HCT116 (cell line): Measurements from ENCODE around the gene TMEM51.

Experiments
- EGR1 ChIP-seq: IDR thresholded peaks from 2 replicates; pipeline ENCODE4 v1.6.1; 2012; ENCODE audit warnings: low read depth
- EZH2 ChIP-seq: fragments of 200-600 bp; sonication (generic); IDR thresholded peaks from 2 replicates; pipeline ENCODE4 v1.6.1; 2017; ENCODE audit warnings: antibody characterized with exemption, mixed run types
- EZH2phosphoT487 ChIP-seq: fragments of 200-600 bp; IDR thresholded peaks from 2 replicates; pipeline ENCODE4 v1.6.1; 2018; ENCODE audit warnings: antibody characterized with exemption, borderline replicate concordance
- FOSL1 ChIP-seq: IDR thresholded peaks from 2 replicates; pipeline ENCODE4 v1.6.1; 2012; ENCODE audit warnings: low read depth
- POLR2A ChIP-seq: IDR thresholded peaks from 2 replicates; pipeline ENCODE4 v1.7.0; 2011; ENCODE audit warnings: borderline replicate concordance; ENCODE audit not compliant: insufficient read depth, insufficient read length; ENCODE audit errors: extremely low read depth
- POLR2AphosphoS5 ChIP-seq: IDR thresholded peaks from 2 replicates; pipeline ENCODE4 v1.6.1; 2011; ENCODE audit warnings: mild to moderate bottlenecking, low read depth, low read length, moderate library complexity
- SRF ChIP-seq: IDR thresholded peaks from 2 replicates; pipeline ENCODE4 v1.6.1; 2012; ENCODE audit warnings: low read depth
- TF ChIP-seq, protein P1 (sequence below), 3 experiments: fragments of 200-600 bp in 1 of 3; sonication (generic) in 1 of 3; IDR thresholded peaks in 2 of 3; conservative IDR thresholded peaks in 1 of 3; 2 replicates each; pipeline ENCODE4 v1.5.1; 2012 to 2017; ENCODE audit warnings: low read depth in 2 of 3, low read length in 2 of 3, antibody characterized with exemption in 1 of 3, borderline replicate concordance in 1 of 3, control low read depth in 1 of 3, mild to moderate bottlenecking in 1 of 3, mixed read lengths in 1 of 3, mixed run types in 1 of 3, moderate library complexity in 1 of 3; ENCODE audit not compliant: insufficient read depth in 1 of 3
- TF ChIP-seq, protein P2 (sequence below): IDR thresholded peaks from 2 replicates; pipeline ENCODE4 v1.6.1; 2012
- TF ChIP-seq, protein P3 (sequence below): IDR thresholded peaks from 2 replicates; pipeline ENCODE4 v1.6.1; 2012

DNA sequence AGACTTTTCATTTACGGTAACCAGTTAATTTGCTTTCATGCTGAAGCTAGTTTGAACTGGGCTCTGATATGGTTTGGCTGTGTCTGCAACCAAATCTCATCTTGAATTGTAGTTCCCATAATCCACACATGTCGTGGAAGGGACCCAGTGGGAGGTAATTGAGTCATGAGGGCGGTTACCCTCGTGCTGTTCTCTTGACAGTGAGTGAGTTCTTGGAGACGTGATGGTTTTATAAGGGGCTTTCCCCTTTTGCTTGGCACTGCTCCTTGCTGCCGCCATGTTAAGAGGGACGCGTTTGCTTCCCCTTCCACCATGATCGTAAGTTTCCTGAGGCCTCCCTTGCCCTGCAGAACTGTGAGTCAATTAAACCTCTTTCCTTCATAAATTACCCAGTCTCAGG is 83.2 kb downstream of the TMEM51 start:
- TF ChIP-seq POLR2A, result no peak
- TF ChIP-seq EZH2, result no peak
- TF ChIP-seq, protein P1, sequence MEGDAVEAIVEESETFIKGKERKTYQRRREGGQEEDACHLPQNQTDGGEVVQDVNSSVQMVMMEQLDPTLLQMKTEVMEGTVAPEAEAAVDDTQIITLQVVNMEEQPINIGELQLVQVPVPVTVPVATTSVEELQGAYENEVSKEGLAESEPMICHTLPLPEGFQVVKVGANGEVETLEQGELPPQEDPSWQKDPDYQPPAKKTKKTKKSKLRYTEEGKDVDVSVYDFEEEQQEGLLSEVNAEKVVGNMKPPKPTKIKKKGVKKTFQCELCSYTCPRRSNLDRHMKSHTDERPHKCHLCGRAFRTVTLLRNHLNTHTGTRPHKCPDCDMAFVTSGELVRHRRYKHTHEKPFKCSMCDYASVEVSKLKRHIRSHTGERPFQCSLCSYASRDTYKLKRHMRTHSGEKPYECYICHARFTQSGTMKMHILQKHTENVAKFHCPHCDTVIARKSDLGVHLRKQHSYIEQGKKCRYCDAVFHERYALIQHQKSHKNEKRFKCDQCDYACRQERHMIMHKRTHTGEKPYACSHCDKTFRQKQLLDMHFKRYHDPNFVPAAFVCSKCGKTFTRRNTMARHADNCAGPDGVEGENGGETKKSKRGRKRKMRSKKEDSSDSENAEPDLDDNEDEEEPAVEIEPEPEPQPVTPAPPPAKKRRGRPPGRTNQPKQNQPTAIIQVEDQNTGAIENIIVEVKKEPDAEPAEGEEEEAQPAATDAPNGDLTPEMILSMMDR (IDR thresholded peaks at IDR 0.05 in 2 of 3, conservative IDR thresholded peaks at IDR 0.05 in 1 of 3; ENCODE audit: borderline replicate concordance in 1 of 3, insufficient read depth in 1 of 3, low read depth in 2 of 3, low read length in 2 of 3), result no peak
- no peak for TF ChIP-seq EZH2phosphoT487
- TF ChIP-seq, protein P2, sequence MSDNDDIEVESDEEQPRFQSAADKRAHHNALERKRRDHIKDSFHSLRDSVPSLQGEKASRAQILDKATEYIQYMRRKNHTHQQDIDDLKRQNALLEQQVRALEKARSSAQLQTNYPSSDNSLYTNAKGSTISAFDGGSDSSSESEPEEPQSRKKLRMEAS, result 0 out of 2 replicates have a peak, but pooled peaks have one; percentile 4
- no peak for TF ChIP-seq FOSL1
- no peak for TF ChIP-seq POLR2AphosphoS5
- TF ChIP-seq, protein P3, sequence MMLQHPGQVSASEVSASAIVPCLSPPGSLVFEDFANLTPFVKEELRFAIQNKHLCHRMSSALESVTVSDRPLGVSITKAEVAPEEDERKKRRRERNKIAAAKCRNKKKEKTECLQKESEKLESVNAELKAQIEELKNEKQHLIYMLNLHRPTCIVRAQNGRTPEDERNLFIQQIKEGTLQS, result no peak
- no peak for TF ChIP-seq EGR1
- TF ChIP-seq SRF, result no peak
